GM18870 (cell line): ENCODE measurements around the gene NFIX.

ENCODE experiments used
- ATAC-seq: cut with Tn5 transposase; IDR thresholded peaks from one replicate; pipeline ENCODE4 v1.9.1; 2021; ENCODE audit warnings: moderate library complexity; ENCODE audit not compliant: unreplicated experiment

Gene NFIX

GRCh38 chr19:13069415-13070359 lies 74.4 kb downstream of the NFIX start:
- no peak for ATAC-seq

GRCh38 chr19:13070425-13071140 lies 75.3 kb downstream of the NFIX start:
- ATAC-seq = no peak

DNA sequence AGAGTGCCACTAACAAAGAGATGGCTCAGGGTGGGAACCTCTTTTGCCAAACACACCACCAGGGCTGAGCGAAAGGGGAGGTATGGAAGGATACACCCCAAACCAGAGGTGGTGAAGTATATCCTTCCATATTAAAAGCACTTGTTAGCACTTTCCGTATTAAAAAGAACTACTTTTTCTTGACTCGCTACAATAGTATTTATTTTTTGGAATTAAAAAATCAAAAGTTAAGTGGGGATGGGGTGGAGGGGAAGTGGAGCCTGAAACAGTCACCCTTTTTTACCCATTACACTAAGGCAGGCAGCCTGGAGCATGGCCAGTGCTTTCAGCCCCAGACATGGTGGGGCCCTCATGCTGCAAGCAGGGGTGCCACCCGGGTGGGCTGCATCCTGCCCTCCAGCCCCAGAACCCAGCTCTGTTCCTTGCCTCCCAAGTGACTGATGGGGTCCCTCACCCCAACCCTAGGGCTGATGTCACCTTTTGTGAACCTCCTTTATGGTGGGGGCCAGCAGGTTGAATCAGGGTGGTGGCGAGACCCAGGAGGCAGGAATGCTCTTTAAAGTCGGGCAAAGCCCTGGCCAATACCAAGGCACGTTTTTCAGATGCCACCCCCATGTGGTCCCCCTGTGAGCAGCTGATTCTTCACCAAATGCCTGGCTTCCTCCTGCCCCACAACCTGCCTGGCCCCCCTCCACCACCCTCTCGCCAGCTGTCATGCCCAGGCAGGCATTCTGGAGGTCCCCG lies 76.3 kb downstream of the NFIX start:
- no peak for ATAC-seq

GRCh38 chr19:13072188-13072908 lies 77.1 kb downstream of the NFIX start:
- ATAC-seq = no peak

DNA sequence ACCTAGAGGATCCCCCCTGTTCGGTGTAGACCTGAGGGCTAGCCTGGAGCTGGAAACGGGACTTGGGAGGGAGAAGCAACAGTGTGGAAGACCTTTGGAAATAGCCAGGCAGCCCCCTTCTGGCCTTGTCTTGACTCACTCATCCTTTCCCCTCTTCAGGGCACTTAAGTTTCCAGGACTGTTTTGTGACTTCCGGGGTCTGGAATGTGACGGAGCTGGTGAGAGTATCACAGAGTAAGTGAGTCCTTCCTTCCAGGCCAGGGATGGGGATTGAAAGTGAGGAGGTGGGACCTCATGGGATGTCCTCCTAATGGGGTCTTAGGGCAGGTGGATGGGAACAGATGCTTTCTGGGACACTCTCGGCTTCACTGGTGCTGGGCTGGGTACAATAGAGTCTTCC lies 78.0 kb downstream of the NFIX start:
- ATAC-seq = no peak

DNA sequence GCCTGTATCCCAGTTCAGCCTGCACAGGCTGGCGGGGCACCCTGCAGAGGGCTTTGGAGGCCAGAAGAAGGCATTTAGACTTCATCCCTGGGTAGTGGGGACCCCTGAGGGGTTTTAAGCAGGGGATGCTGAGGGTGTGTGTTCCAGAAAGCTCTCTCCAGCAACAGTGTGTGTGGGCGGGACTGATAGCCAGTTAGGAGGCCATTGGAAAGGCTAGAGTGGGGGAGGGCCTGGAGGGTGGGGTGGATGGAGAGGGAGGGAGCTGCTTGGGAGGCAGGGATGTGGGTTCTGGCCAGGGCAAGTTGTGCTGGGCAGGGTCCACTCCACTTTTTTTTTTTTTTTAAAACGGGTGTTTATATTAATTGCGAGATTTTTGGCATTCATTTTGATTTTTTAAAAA lies 79.1 kb downstream of the NFIX start:
- no peak for ATAC-seq

DNA sequence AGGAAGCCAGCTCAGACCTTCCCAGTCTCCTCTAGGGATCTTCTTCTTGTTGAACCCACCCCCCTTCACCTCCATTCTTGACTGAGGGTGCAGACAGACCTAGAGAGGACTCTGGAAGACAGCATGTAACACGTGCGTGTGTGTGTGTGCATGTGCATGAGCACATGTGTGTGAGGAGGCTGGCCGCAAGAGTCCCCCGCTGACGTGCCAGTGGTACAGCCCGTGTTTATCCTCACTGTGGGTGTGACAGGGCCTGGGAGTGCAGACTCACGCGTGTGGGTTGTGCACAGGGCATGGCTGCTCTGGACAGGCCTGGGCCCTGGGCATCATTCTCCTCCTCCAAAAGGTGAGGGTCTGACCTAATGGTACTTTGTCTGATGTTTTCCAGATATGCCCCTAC lies 81.0 kb downstream of the NFIX start:
- no peak for ATAC-seq

- ATAC-seq = no peak
These were observed 81.5 kb downstream of the NFIX start for GRCh38 chr19:13076787-13077186.

- ATAC-seq = no peak
These were observed 82.0 kb downstream of the NFIX start for GRCh38 chr19:13077240-13077639.

GRCh38 chr19:13078381-13078780 lies 83.1 kb downstream of the NFIX start:
- ATAC-seq = no peak

- ATAC-seq = no peak
These were observed 83.7 kb downstream of the NFIX start for GRCh38 chr19:13078897-13079541.

GRCh38 chr19:13079542-13079986 lies 84.3 kb downstream of the NFIX start:
- ATAC-seq = no peak

DNA sequence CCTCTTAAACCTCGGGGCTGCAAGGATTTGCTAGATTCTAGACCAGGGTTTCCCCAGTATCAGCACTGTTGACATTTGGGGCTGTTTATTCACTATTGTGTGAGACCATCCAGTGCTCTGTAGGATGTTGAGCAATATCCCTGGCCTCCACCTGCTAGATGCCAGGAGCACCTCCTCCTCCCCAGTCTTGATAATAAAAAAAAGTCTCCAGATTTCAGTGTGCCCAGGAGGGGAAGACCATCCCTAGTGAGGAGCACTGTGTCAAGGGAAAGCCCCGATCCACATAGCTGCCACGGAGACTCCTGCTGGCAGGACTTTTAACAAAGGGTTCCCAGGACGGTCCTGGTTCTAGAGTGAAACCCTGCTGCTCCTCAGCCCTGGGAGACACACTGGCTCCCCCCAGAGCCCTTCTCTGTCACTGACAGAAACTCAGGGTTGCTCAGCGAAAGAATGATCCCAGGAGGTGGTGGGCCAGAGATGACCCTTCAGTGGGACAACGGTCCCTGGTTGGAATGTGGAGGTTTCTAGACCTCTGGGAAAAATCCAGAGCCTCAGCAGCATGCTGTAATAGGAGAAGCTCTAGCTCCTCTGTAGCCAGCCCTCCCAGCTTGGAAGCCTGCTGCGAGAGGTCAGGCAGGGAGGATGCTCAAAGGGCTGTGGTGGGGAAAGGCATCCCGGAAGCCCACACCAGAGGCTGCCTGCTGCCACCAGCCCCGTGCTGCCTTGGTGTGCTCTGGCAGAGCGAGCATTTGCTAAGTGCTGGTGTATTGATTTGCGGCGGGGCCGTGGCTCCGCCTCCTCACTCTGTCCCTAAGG lies 87.1 kb downstream of the NFIX start:
- no peak for ATAC-seq

DNA sequence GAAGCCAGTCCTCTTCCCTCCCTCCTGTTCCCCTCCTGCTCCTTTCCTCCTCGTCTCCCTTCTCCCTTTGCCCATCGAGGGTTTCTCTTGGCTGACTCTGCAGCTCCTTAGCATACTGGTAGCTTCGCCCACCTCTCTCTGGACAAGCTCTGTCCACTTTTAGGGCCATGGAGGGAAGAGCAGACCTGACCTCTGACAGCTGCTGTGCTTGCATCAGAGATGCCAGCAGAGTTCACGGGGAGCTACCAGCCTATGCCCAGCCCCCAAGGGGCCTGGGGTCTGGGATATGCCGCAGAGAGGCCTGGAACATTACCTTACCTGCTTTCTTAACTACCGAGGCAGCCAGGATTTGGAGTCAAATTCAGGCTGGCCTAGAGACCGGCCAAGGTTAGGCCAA lies 87.7 kb downstream of the NFIX start:
- no peak for ATAC-seq

DNA sequence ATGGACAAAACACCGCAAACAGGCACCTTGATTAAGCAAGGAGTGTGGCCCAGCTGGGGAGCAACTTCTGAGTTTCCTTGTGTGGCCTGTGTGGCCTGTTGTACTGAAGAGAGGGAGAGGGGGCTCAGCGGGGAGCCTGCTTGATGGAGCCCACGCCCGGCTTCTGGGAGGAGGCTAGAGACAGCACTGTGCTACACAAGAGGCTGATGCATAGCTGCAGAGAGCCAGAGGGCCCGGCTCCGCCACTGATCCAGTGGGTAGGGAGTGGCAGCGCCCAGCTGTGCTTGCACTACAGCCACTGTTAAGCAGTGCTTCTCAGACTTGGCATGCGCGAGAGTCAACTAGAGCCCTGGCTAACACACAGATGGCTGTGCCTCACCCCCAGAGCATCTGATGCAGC lies 88.4 kb downstream of the NFIX start:
- ATAC-seq = no peak

GRCh38 chr19:13085666-13086065 lies 90.4 kb downstream of the NFIX start:
- no peak for ATAC-seq

GRCh38 chr19:13086341-13086740 lies 91.1 kb downstream of the NFIX start:
- ATAC-seq = no peak

DNA sequence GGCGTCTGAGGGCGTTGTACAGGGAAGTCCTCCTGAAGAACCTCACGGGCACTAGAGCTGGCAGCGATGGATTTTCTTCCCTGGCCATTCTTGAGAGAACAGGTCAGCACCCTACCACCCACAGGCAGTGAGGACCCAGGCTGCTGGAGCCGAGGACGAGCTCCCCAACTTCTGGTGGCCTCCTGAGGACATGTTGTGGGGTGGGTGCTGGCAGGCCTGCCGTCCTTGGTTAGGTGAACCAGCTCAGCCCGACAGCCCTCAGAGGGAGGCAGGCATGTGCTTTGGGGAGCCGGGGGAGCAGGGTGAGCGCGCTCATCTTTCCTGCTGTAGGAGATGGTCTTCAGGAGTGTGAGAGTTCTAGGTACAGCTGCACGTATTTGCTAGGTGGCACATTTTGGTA lies 92.0 kb downstream of the NFIX start:
- ATAC-seq = no peak

GRCh38 chr19:13087795-13088537 lies 92.7 kb downstream of the NFIX start:
- ATAC-seq = no peak
